GM12878 (cell line): Measurements from ENCODE around the gene SOX9. TPM values are rescaled to one million over a fixed set of nuclear protein-coding genes. Genes with fewer than 3 reads are reported as not detected.

ENCODE experiments used
- ATAC-seq: fragments of 200-7000 bp; cut with Tn5 transposase; 3 replicates; pipeline ENCODE4 v1.9.1; 2020; ENCODE audit warnings: mild to moderate bottlenecking, moderate library complexity
- BruUV-seq: library from RNA; stranded (reverse); fragments of 400-500 nt; replicated peaks from 2 replicates; lab custom pipeline; 2021; lab: Mats Ljungman, UMichigan
- CTCF ChIA-PET: fragments of 300-600 bp; sonication (Branson Sonifier 250); formaldehyde crosslinking; extraction: SDS; loops from one replicate; lab custom pipeline; 2021; ENCODE audit warnings: inconsistent platforms; lab: Yijun Ruan, JAX
- POLR2A ChIA-PET: fragments of 350-600 bp; formaldehyde crosslinking; extraction: SDS; loops from one replicate; lab custom pipeline; 2021; ENCODE audit warnings: inconsistent platforms; lab: Charles Lee
- RAD21 ChIA-PET: fragments of 300-600 bp; sonication (Branson Sonifier 250); formaldehyde crosslinking; loops from one replicate; lab custom pipeline; 2023; ENCODE audit warnings: antibody characterized with exemption; ENCODE audit not compliant: unreplicated experiment; lab: Charles Lee
- SMC1A ChIA-PET: fragments of 300-600 bp; sonication (Branson Sonifier 250); formaldehyde crosslinking; loops from one replicate; lab custom pipeline; 2023; ENCODE audit not compliant: unreplicated experiment, uncharacterized antibody; lab: Charles Lee
- DNase-seq: peaks from one replicate; pipeline ENCODE4 v3.0.0-alpha.2; 2011; ENCODE audit warnings: low read depth, low spot score
- FAIRE-seq: peaks from 3 replicates; lab custom pipeline; 2011; peaks lifted over from hg19 to GRCh38; lab: Jason Lieb, UNC
- H2AFZ ChIP-seq: 2 replicates; pipeline ENCODE4 v1.6.0; 2011; ENCODE audit warnings: low read depth, low read length, control low read depth; ENCODE audit not compliant: control insufficient read depth
- H3K27ac ChIP-seq: 2 replicates; pipeline ENCODE4 v1.5.1; 2011; ENCODE audit warnings: control low read depth; ENCODE audit not compliant: control insufficient read depth, insufficient read depth
- H3K27me3 ChIP-seq, 2 experiments: replicated peaks in 1 of 2; 2 replicates each; pipeline versions ENCODE4 v1.6.0 to v1.6.1; 2011; ENCODE audit warnings: low read length in 1 of 2; ENCODE audit not compliant: control insufficient read depth in 2 of 2, insufficient read depth in 2 of 2
- H3K36me3 ChIP-seq, 2 experiments: 2 replicates each; pipeline ENCODE4 v1.5.1; 2011; ENCODE audit warnings: low read length in 1 of 2; ENCODE audit not compliant: control insufficient read depth in 2 of 2, insufficient read depth in 2 of 2
- H3K4me1 ChIP-seq: 2 replicates; pipeline ENCODE4 v1.6.1; 2011; ENCODE audit warnings: mild to moderate bottlenecking, low read length, moderate library complexity, mixed read lengths; ENCODE audit not compliant: control insufficient read depth, insufficient read depth
- H3K4me2 ChIP-seq: 2 replicates; pipeline ENCODE4 v1.6.0; 2011; ENCODE audit warnings: control low read depth; ENCODE audit not compliant: control insufficient read depth, insufficient read depth
- H3K4me3 ChIP-seq: fragments of 200-600 bp; sonication (generic); 2 replicates; pipeline ENCODE4 v1.5.1; 2016
- H3K79me2 ChIP-seq: 2 replicates; pipeline ENCODE4 v1.6.0; 2011; ENCODE audit warnings: low read length; ENCODE audit not compliant: control insufficient read depth, insufficient read depth
- H3K9ac ChIP-seq: 2 replicates; pipeline ENCODE4 v1.8.0; 2011; ENCODE audit warnings: low read length, control low read depth, mixed read lengths; ENCODE audit not compliant: control insufficient read depth, insufficient read depth
- H3K9me3 ChIP-seq: replicated peaks from 3 replicates; pipeline ENCODE4 v1.5.1; 2011; ENCODE audit warnings: mild to moderate bottlenecking, low read length; ENCODE audit not compliant: control insufficient read depth, insufficient read depth
- H4K20me1 ChIP-seq: 2 replicates; pipeline ENCODE4 v1.6.0; 2011; ENCODE audit not compliant: control insufficient read depth, insufficient read depth
- CHD1 ChIP-seq: IDR thresholded peaks from 2 replicates; pipeline ENCODE4 v1.6.1; 2012; ENCODE audit warnings: low read depth, low read length, improper control_type of control experiment
- JUND ChIP-seq: IDR thresholded peaks from 2 replicates; pipeline ENCODE4 v1.6.1; 2012; ENCODE audit warnings: low read depth, mild to moderate bottlenecking, low read length, improper control_type of control experiment, moderate library complexity
- NRF1 ChIP-seq: conservative IDR thresholded peaks from 2 replicates; pipeline ENCODE4 v1.6.1; 2011; ENCODE audit warnings: mild to moderate bottlenecking, low read depth, low read length, improper control_type of control experiment
- POLR2A ChIP-seq: IDR thresholded peaks from 2 replicates; pipeline ENCODE4 v1.6.1; 2011; ENCODE audit warnings: low read depth, mild to moderate bottlenecking, low read length
- SMAD1 ChIP-seq: fragments of 450-650 bp; IDR thresholded peaks from 2 replicates; pipeline ENCODE4 v1.6.1; 2018; ENCODE audit warnings: mild to moderate bottlenecking, low read depth; ENCODE audit not compliant: partially characterized antibody
- TBL1XR1 ChIP-seq: IDR thresholded peaks from 2 replicates; pipeline ENCODE4 v1.6.1; 2012; ENCODE audit warnings: low read depth, low read length, improper control_type of control experiment
- YBX1 ChIP-seq: fragments of 450-650 bp; IDR thresholded peaks from 2 replicates; pipeline ENCODE4 v1.6.1; 2016; ENCODE audit warnings: antibody characterized with exemption
- WGBS: methylation state at CpG from one replicate; pipeline ENCODE4 v1.1.6; 2016; ENCODE audit warnings: low lambda C conversion rate; ENCODE audit not compliant: insufficient replicate concordance, insufficient coverage; ENCODE audit errors: missing lambda C conversion rate; 5-methylcytosine and 5-hydroxymethylcytosine counted together
- in situ Hi-C: fragments of 300-500 bp; cut with MboI; formaldehyde crosslinking; loops from 9 replicates; pipeline ENCODE4 v1.14.3; 2018; ENCODE audit warnings: mixed read lengths
- intact Hi-C: fragments of 100-400 bp; cut with micrococcal nuclease; formaldehyde crosslinking; loops from one replicate; pipeline ENCODE4 v1.14.2; 2022; ENCODE audit not compliant: unreplicated experiment
- polyA plus RNA-seq, 11 experiments: library from polyadenylated mRNA; depleted of rRNA in 4 of 11; unstranded in 6 of 11; stranded (reverse) in 5 of 11; fragments of >200 nt; fragmentation: Nextera tagmentation in 4 of 11; fragmentation: Illumina TruSeq in 1 of 11; extraction: Ambion mirVana in 4 of 11; extraction: Trizol in 1 of 11; gene quantifications; 1 replicate in 1 of 11; 2 replicates in 10 of 11; pipeline versions ENCODE4 v1.2.1 to v1.2.3, GENCODE V29; 2011 to 2016; ENCODE audit warnings: inconsistent platforms in 2 of 11, missing spikeins in 2 of 11, low read depth in 1 of 11
- total RNA-seq, 4 experiments: library from RNA; depleted of rRNA in 3 of 4; stranded (reverse); fragments of >200 nt in 3 of 4; fragmentation: Illumina TruSeq in 1 of 4; extraction: Trizol in 1 of 4; gene quantifications; 2 replicates each; pipeline versions ENCODE4 v1.2.1 to v1.2.3, GENCODE V29; 2013 to 2021
- TF ChIP-seq, protein P1 (sequence below): fragments of 150-350 bp; IDR thresholded peaks from 2 replicates; pipeline ENCODE4 v1.6.1; 2016; ENCODE audit warnings: low read depth, low read length
- TF ChIP-seq, protein P2 (sequence below): fragments of 450-650 bp; IDR thresholded peaks from 2 replicates; pipeline ENCODE4 v1.6.1; 2017; ENCODE audit warnings: low read depth, mild to moderate bottlenecking, moderate library complexity
- TF ChIP-seq, protein P3 (sequence below): fragments of 450-650 bp; formaldehyde crosslinking; IDR thresholded peaks from 2 replicates; pipeline ENCODE4 v1.5.0; 2022; ENCODE audit warnings: mild to moderate bottlenecking, missing genetic modification characterization

The SOX9 gene
- total and polyA plus RNA-seq, 10 of the 15 experiments (the other 5 are each of a cell fraction or from before 2014, with no cell fraction given) = 1.2 to 19.0 (median 5.5) TPM

DNA sequence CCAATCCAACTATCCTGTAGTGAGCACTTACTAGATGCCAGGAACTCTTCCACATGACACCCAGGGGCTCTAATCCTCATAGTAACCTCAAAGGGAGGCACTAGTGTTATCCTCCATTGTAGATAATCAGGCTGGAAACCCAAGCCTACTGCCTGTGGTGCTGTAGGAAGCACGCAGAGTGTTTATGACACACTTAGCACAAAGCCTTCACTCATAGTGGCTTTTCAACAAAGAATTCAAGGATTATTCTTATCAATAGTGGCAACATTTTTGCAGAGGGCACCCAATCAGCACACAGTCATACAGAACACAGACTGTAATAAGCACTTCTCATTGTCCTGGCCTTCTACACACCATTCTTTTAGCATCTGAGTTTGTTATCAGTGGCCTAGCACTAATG, 18.5 kb upstream of the SOX9 start (continued):
- TF ChIP-seq, protein P1, sequence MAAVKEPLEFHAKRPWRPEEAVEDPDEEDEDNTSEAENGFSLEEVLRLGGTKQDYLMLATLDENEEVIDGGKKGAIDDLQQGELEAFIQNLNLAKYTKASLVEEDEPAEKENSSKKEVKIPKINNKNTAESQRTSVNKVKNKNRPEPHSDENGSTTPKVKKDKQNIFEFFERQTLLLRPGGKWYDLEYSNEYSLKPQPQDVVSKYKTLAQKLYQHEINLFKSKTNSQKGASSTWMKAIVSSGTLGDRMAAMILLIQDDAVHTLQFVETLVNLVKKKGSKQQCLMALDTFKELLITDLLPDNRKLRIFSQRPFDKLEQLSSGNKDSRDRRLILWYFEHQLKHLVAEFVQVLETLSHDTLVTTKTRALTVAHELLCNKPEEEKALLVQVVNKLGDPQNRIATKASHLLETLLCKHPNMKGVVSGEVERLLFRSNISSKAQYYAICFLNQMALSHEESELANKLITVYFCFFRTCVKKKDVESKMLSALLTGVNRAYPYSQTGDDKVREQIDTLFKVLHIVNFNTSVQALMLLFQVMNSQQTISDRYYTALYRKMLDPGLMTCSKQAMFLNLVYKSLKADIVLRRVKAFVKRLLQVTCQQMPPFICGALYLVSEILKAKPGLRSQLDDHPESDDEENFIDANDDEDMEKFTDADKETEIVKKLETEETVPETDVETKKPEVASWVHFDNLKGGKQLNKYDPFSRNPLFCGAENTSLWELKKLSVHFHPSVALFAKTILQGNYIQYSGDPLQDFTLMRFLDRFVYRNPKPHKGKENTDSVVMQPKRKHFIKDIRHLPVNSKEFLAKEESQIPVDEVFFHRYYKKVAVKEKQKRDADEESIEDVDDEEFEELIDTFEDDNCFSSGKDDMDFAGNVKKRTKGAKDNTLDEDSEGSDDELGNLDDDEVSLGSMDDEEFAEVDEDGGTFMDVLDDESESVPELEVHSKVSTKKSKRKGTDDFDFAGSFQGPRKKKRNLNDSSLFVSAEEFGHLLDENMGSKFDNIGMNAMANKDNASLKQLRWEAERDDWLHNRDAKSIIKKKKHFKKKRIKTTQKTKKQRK = no peak
- TF ChIP-seq POLR2A = no peak

DNA sequence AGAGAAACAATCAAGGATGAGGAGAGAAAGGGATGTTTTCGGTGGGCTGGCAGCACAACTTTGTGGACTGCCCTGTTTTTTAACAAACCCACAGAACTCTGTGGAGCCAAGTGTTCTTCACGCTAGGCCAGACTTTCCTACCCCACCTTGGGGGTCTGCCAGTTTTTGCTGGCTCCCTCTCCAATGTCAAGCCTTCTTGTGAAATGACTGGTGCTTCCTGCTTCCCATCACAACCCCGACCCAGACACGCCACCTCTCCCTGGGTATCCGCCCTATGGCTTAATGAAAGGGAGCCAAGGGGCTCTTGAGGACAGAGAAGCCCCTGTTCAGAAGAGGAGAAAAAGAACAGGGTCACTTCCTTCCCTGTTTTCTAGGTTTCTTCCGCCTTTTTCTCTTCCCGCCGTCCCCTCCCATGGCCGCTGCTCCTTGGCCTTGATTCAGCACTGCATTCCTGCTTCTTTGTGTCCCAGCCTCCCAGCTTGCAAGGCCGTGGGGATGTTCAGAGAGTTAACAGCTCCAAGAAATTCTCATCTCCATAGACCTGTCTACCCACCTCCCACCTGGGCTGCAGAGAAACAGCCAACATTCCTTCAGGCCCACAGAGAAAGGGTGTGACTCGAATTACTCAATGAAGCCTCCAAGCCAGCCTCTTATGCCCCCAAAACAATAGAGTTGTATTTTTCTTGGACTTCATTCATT, 16.5 kb upstream of the SOX9 start:
- no peak for DNase-seq
- no TSS peak for BruUV-seq
- Histone ChIP-seq H3K9me3 (no peaks in the 10 kb centered on the region), H3K4me1 (no peaks in the 10 kb centered on the region), H3K27me3 (no peaks in the 10 kb centered on the region), H3K79me2 (no peaks in the 10 kb centered on the region), H3K36me3 (no peaks in the 10 kb centered on the region), H3K9ac (no peak overlapping the region), H4K20me1 (no peaks in the 10 kb centered on the region), H3K4me2 (no peak overlapping the region), H3K27ac (no peak overlapping the region), H2AFZ (no peak overlapping the region), H3K4me3 (no peak overlapping the region)
- ATAC-seq = no peak
- CTCF ChIA-PET = no interaction called here
- intact Hi-C loops = no loop called here
- FAIRE-seq = no peak
- POLR2A ChIA-PET = no interaction called here
- RAD21 ChIA-PET = no interaction called here
- WGBS = 53% methylated on average over 11 of the region's 11 CpGs
- in situ Hi-C loops = no loop called here
- SMC1A ChIA-PET = interaction anchor here (0.7 kb wide), 1 partner anchor 1146 kb away, joined by 4 read pairs; no protein-coding TSS in a partner anchor
- no peak for TF ChIP-seq SMAD1
- TF ChIP-seq, protein P2, sequence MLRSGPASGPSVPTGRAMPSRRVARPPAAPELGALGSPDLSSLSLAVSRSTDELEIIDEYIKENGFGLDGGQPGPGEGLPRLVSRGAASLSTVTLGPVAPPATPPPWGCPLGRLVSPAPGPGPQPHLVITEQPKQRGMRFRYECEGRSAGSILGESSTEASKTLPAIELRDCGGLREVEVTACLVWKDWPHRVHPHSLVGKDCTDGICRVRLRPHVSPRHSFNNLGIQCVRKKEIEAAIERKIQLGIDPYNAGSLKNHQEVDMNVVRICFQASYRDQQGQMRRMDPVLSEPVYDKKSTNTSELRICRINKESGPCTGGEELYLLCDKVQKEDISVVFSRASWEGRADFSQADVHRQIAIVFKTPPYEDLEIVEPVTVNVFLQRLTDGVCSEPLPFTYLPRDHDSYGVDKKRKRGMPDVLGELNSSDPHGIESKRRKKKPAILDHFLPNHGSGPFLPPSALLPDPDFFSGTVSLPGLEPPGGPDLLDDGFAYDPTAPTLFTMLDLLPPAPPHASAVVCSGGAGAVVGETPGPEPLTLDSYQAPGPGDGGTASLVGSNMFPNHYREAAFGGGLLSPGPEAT = no peak
- no peak for TF ChIP-seq TBL1XR1
- TF ChIP-seq, protein P3, sequence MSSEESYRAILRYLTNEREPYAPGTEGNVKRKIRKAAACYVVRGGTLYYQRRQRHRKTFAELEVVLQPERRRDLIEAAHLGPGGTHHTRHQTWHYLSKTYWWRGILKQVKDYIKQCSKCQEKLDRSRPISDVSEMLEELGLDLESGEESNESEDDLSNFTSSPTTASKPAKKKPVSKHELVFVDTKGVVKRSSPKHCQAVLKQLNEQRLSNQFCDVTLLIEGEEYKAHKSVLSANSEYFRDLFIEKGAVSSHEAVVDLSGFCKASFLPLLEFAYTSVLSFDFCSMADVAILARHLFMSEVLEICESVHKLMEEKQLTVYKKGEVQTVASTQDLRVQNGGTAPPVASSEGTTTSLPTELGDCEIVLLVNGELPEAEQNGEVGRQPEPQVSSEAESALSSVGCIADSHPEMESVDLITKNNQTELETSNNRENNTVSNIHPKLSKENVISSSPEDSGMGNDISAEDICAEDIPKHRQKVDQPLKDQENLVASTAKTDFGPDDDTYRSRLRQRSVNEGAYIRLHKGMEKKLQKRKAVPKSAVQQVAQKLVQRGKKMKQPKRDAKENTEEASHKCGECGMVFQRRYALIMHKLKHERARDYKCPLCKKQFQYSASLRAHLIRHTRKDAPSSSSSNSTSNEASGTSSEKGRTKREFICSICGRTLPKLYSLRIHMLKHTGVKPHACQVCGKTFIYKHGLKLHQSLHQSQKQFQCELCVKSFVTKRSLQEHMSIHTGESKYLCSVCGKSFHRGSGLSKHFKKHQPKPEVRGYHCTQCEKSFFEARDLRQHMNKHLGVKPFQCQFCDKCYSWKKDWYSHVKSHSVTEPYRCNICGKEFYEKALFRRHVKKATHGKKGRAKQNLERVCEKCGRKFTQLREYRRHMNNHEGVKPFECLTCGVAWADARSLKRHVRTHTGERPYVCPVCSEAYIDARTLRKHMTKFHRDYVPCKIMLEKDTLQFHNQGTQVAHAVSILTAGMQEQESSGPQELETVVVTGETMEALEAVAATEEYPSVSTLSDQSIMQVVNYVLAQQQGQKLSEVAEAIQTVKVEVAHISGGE (CRISPR knock-in tag) = no peak
- no peak for TF ChIP-seq YBX1
- no peak for TF ChIP-seq CHD1
- no peak for TF ChIP-seq JUND
- no peak for TF ChIP-seq NRF1
